GM12878 (cell line): ENCODE measurements around the gene SLC19A2. TPM values are rescaled to one million over a fixed set of nuclear protein-coding genes. Genes with fewer than 3 reads are reported as not detected.

Source experiments
- ATAC-seq: fragments of 200-7000 bp; cut with Tn5 transposase; 3 replicates; pipeline ENCODE4 v1.9.1; 2020; ENCODE audit warnings: mild to moderate bottlenecking, moderate library complexity
- BruUV-seq: library from RNA; stranded (reverse); fragments of 400-500 nt; replicated peaks from 2 replicates; lab custom pipeline; 2021; lab: Mats Ljungman, UMichigan
- CTCF ChIA-PET: fragments of 300-600 bp; sonication (Branson Sonifier 250); formaldehyde crosslinking; extraction: SDS; loops from one replicate; lab custom pipeline; 2021; ENCODE audit warnings: inconsistent platforms; lab: Yijun Ruan, JAX
- POLR2A ChIA-PET: fragments of 350-600 bp; formaldehyde crosslinking; extraction: SDS; loops from one replicate; lab custom pipeline; 2021; ENCODE audit warnings: inconsistent platforms; lab: Charles Lee
- RAD21 ChIA-PET: fragments of 300-600 bp; sonication (Branson Sonifier 250); formaldehyde crosslinking; loops from one replicate; lab custom pipeline; 2023; ENCODE audit warnings: antibody characterized with exemption; ENCODE audit not compliant: unreplicated experiment; lab: Charles Lee
- SMC1A ChIA-PET: fragments of 300-600 bp; sonication (Branson Sonifier 250); formaldehyde crosslinking; loops from one replicate; lab custom pipeline; 2023; ENCODE audit not compliant: unreplicated experiment, uncharacterized antibody; lab: Charles Lee
- DNase-seq: peaks from one replicate; pipeline ENCODE4 v3.0.0-alpha.2; 2011; ENCODE audit warnings: low read depth, low spot score
- FAIRE-seq: peaks from 3 replicates; lab custom pipeline; 2011; peaks lifted over from hg19 to GRCh38; lab: Jason Lieb, UNC
- H2AFZ ChIP-seq: 2 replicates; pipeline ENCODE4 v1.6.0; 2011; ENCODE audit warnings: low read depth, low read length, control low read depth; ENCODE audit not compliant: control insufficient read depth
- H3K27ac ChIP-seq: 2 replicates; pipeline ENCODE4 v1.5.1; 2011; ENCODE audit warnings: control low read depth; ENCODE audit not compliant: control insufficient read depth, insufficient read depth
- H3K27me3 ChIP-seq, 2 experiments: replicated peaks in 1 of 2; 2 replicates each; pipeline versions ENCODE4 v1.6.0 to v1.6.1; 2011; ENCODE audit warnings: low read length in 1 of 2; ENCODE audit not compliant: control insufficient read depth in 2 of 2, insufficient read depth in 2 of 2
- H3K36me3 ChIP-seq, 2 experiments: 2 replicates each; pipeline ENCODE4 v1.5.1; 2011; ENCODE audit warnings: low read length in 1 of 2; ENCODE audit not compliant: control insufficient read depth in 2 of 2, insufficient read depth in 2 of 2
- H3K4me1 ChIP-seq: 2 replicates; pipeline ENCODE4 v1.6.1; 2011; ENCODE audit warnings: mild to moderate bottlenecking, low read length, moderate library complexity, mixed read lengths; ENCODE audit not compliant: control insufficient read depth, insufficient read depth
- H3K4me2 ChIP-seq: 2 replicates; pipeline ENCODE4 v1.6.0; 2011; ENCODE audit warnings: control low read depth; ENCODE audit not compliant: control insufficient read depth, insufficient read depth
- H3K4me3 ChIP-seq: fragments of 200-600 bp; sonication (generic); 2 replicates; pipeline ENCODE4 v1.5.1; 2016
- H3K79me2 ChIP-seq: 2 replicates; pipeline ENCODE4 v1.6.0; 2011; ENCODE audit warnings: low read length; ENCODE audit not compliant: control insufficient read depth, insufficient read depth
- H3K9ac ChIP-seq: 2 replicates; pipeline ENCODE4 v1.8.0; 2011; ENCODE audit warnings: low read length, control low read depth, mixed read lengths; ENCODE audit not compliant: control insufficient read depth, insufficient read depth
- H3K9me3 ChIP-seq: replicated peaks from 3 replicates; pipeline ENCODE4 v1.5.1; 2011; ENCODE audit warnings: mild to moderate bottlenecking, low read length; ENCODE audit not compliant: control insufficient read depth, insufficient read depth
- H4K20me1 ChIP-seq: 2 replicates; pipeline ENCODE4 v1.6.0; 2011; ENCODE audit not compliant: control insufficient read depth, insufficient read depth
- BCLAF1 ChIP-seq: fragments of 450-650 bp; IDR thresholded peaks from 2 replicates; pipeline ENCODE4 v1.6.1; 2017; ENCODE audit warnings: antibody characterized with exemption, mild to moderate bottlenecking, moderate library complexity
- BRCA1 ChIP-seq: IDR thresholded peaks from 2 replicates; pipeline ENCODE4 v1.6.1; 2011; ENCODE audit warnings: low read depth, low read length, improper control_type of control experiment
- CBX3 ChIP-seq: fragments of 200-600 bp; sonication (generic); IDR thresholded peaks from 2 replicates; pipeline ENCODE4 v1.6.1; 2016; ENCODE audit warnings: low read depth, borderline replicate concordance
- EGR1 ChIP-seq, 2 experiments: IDR thresholded peaks; 1 replicate in 1 of 2; 2 replicates in 1 of 2; pipeline ENCODE4 v1.6.1; 2011 to 2012; ENCODE audit warnings: low read depth in 2 of 2, low read length in 2 of 2, borderline replicate concordance in 1 of 2, mild to moderate bottlenecking in 1 of 2, moderate library complexity in 1 of 2
- HDAC6 ChIP-seq: fragments of 200-600 bp; sonication (generic); IDR thresholded peaks from one replicate; pipeline ENCODE4 v1.8.0; 2017; ENCODE audit warnings: antibody characterized with exemption; ENCODE audit not compliant: unreplicated experiment
- MEF2A ChIP-seq: IDR thresholded peaks from 2 replicates; pipeline ENCODE4 v1.6.1; 2011; ENCODE audit warnings: low read depth, mild to moderate bottlenecking, low read length, moderate library complexity; ENCODE audit not compliant: insufficient read depth
- MTA3 ChIP-seq: IDR thresholded peaks from 2 replicates; pipeline ENCODE4 v1.6.1; 2012; ENCODE audit warnings: low read length, inconsistent platforms, borderline replicate concordance
- MYB ChIP-seq: fragments of 150-350 bp; IDR thresholded peaks from 2 replicates; pipeline ENCODE4 v1.6.1; 2014; ENCODE audit warnings: mild to moderate bottlenecking, low read depth, low read length, borderline replicate concordance
- NR2C1 ChIP-seq: fragments of 450-650 bp; IDR thresholded peaks from 2 replicates; pipeline ENCODE4 v1.6.1; 2017; ENCODE audit warnings: antibody characterized with exemption, mild to moderate bottlenecking, moderate library complexity
- POU2F2 ChIP-seq: IDR thresholded peaks from 3 replicates; pipeline ENCODE4 v1.6.1; 2011; ENCODE audit warnings: low read depth, mild to moderate bottlenecking, low read length, borderline replicate concordance
- WGBS: methylation state at CpG from one replicate; pipeline ENCODE4 v1.1.6; 2016; ENCODE audit warnings: low lambda C conversion rate; ENCODE audit not compliant: insufficient replicate concordance, insufficient coverage; ENCODE audit errors: missing lambda C conversion rate; 5-methylcytosine and 5-hydroxymethylcytosine counted together
- in situ Hi-C: fragments of 300-500 bp; cut with MboI; formaldehyde crosslinking; loops from 9 replicates; pipeline ENCODE4 v1.14.3; 2018; ENCODE audit warnings: mixed read lengths
- intact Hi-C: fragments of 100-400 bp; cut with micrococcal nuclease; formaldehyde crosslinking; loops from one replicate; pipeline ENCODE4 v1.14.2; 2022; ENCODE audit not compliant: unreplicated experiment
- polyA plus RNA-seq, 11 experiments: library from polyadenylated mRNA; depleted of rRNA in 4 of 11; unstranded in 6 of 11; stranded (reverse) in 5 of 11; fragments of >200 nt; fragmentation: Nextera tagmentation in 4 of 11; fragmentation: Illumina TruSeq in 1 of 11; extraction: Ambion mirVana in 4 of 11; extraction: Trizol in 1 of 11; gene quantifications; 1 replicate in 1 of 11; 2 replicates in 10 of 11; pipeline versions ENCODE4 v1.2.1 to v1.2.3, GENCODE V29; 2011 to 2016; ENCODE audit warnings: inconsistent platforms in 2 of 11, missing spikeins in 2 of 11, low read depth in 1 of 11
- total RNA-seq, 4 experiments: library from RNA; depleted of rRNA in 3 of 4; stranded (reverse); fragments of >200 nt in 3 of 4; fragmentation: Illumina TruSeq in 1 of 4; extraction: Trizol in 1 of 4; gene quantifications; 2 replicates each; pipeline versions ENCODE4 v1.2.1 to v1.2.3, GENCODE V29; 2013 to 2021
- TF ChIP-seq, protein P1 (sequence below): fragments of 450-650 bp; IDR thresholded peaks from 2 replicates; pipeline ENCODE4 v1.6.1; 2016; ENCODE audit warnings: mild to moderate bottlenecking
- TF ChIP-seq, protein P2 (sequence below): fragments of 450-650 bp; formaldehyde crosslinking; IDR thresholded peaks from 2 replicates; pipeline ENCODE4 v1.4.0; 2022; ENCODE audit warnings: mild to moderate bottlenecking, moderate library complexity

SLC19A2 gene
- total and polyA plus RNA-seq, 10 of the 15 experiments (the other 5 are each of a cell fraction or from before 2014, with no cell fraction given): 1.2 to 7.8 (median 2.5) TPM

GRCh38 chr1:169523904-169524303, 38.2 kb upstream of the SLC19A2 start (continued):
- no peak for TF ChIP-seq BCLAF1

GRCh38 chr1:169521226-169521625, 35.5 kb upstream of the SLC19A2 start:
- no peak overlapping the region for H3K4me2 ChIP-seq
- H3K9ac ChIP-seq: no peak overlapping the region
- ATAC-seq: no peak
- CTCF ChIA-PET: no interaction called here
- no peaks in the 10 kb centered on the region for H3K36me3 ChIP-seq
- no peaks in the 10 kb centered on the region for H3K27me3 ChIP-seq
- SMC1A ChIA-PET: interaction anchor here (0.7 kb wide), 1 partner anchor 1120 kb away, joined by 3 read pairs; no protein-coding TSS in a partner anchor
- H3K4me1 ChIP-seq: no peaks in the 10 kb centered on the region
- H3K4me3 ChIP-seq: no peak overlapping the region
- no peak overlapping the region for H2AFZ ChIP-seq
- no TSS peak for BruUV-seq
- WGBS: 100% methylated on average over 1 of the region's 1 CpG
- FAIRE-seq: no peak
- no peaks in the 10 kb centered on the region for H3K79me2 ChIP-seq
- DNase-seq: no peak
- no peaks in the 10 kb centered on the region for H3K9me3 ChIP-seq
- H3K27ac ChIP-seq: no peak overlapping the region
- intact Hi-C loops (no loop called here), in situ Hi-C loops (no loop called here)
- RAD21 ChIA-PET: no interaction called here
- POLR2A ChIA-PET: no interaction called here
- H4K20me1 ChIP-seq: no peaks in the 10 kb centered on the region
- TF ChIP-seq, protein P1, sequence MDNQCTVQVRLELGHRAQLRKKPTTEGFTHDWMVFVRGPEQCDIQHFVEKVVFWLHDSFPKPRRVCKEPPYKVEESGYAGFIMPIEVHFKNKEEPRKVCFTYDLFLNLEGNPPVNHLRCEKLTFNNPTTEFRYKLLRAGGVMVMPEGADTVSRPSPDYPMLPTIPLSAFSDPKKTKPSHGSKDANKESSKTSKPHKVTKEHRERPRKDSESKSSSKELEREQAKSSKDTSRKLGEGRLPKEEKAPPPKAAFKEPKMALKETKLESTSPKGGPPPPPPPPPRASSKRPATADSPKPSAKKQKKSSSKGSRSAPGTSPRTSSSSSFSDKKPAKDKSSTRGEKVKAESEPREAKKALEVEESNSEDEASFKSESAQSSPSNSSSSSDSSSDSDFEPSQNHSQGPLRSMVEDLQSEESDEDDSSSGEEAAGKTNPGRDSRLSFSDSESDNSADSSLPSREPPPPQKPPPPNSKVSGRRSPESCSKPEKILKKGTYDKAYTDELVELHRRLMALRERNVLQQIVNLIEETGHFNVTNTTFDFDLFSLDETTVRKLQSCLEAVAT: no peak
- TF ChIP-seq EGR1 (IDR thresholded peaks at IDR 0.05; ENCODE audit: borderline replicate concordance in 1 of 2, low read depth in 2 of 2, low read length in 2 of 2) (no peak), NR2C1 (no peak), POU2F2 (no peak), HDAC6 (no peak), MTA3 (no peak), CBX3 (no peak), MEF2A (no peak), BCLAF1 (no peak), MYB (no peak), BRCA1 (no peak)
- TF ChIP-seq, protein P2, sequence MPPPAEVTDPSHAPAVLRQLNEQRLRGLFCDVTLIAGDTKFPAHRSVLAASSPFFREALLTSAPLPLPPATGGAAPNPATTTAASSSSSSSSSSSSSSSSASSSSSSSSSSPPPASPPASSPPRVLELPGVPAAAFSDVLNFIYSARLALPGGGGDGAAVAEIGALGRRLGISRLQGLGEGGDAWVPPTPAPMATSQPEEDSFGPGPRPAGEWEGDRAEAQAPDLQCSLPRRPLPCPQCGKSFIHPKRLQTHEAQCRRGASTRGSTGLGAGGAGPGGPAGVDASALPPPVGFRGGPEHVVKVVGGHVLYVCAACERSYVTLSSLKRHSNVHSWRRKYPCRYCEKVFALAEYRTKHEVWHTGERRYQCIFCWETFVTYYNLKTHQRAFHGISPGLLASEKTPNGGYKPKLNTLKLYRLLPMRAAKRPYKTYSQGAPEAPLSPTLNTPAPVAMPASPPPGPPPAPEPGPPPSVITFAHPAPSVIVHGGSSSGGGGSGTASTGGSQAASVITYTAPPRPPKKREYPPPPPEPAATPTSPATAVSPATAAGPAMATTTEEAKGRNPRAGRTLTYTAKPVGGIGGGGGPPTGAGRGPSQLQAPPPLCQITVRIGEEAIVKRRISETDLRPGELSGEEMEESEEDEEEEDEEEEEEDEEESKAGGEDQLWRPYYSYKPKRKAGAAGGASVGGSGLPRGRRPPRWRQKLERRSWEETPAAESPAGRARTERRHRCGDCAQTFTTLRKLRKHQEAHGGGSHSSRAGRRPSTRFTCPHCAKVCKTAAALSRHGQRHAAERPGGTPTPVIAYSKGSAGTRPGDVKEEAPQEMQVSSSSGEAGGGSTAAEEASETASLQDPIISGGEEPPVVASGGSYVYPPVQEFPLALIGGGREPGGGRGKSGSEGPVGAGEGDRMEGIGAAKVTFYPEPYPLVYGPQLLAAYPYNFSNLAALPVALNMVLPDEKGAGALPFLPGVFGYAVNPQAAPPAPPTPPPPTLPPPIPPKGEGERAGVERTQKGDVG (CRISPR knock-in tag): no peak
